Measurements from ENCODE around the gene NUDC. TPM values are rescaled to one million over a fixed set of nuclear protein-coding genes. Genes with fewer than 3 reads are reported as not detected.

Gene NUDC
- total RNA-seq = 29.1 and 39.5 TPM in 2 replicates

DNA sequence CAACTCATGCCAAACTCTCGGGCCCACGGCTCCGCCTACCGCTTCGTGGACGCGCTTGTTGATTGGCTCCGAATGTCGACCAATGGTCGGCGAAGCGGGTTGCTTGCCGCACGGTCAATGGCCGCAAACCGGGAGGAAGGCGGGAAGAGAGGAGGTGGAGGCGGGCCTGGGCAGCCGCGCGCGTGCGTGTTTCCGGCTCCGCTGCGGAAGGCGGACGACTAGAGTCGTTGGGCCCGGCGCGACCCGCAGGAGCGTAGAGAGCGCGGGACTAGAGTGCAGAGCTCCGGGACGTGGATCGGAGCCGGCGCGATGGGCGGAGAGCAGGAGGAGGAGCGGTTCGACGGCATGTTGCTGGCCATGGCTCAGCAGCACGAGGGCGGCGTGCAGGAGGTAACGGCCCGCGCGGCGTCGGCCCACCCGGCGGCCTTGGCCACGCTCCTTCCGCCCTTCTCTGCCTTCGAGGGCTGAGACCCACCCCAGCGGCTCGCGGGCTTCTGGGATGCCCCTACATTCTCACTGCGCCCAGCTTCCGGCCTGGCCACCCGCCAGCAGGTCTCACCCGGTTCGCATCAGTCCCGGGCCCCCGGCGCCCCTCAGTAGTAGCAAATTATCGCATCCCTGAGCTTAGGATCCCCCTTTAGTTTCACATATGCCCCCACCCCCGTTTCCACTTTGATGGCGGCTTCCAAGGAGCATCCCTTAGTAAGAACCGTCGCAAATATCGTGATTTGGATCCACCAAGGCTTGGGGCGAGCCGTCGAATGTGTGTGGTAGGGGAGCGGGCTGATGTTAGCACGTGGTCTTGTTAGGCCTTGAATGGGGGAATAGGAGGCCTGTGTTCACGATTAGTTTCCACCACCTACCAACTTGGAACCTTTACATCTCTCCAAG, at the start of gene NUDC:
Gene NUDC (plus strand): TSS at position 204 of the 891 bp plus-strand sequence. CDS start 106 bp downstream, at position 310.

DNA sequence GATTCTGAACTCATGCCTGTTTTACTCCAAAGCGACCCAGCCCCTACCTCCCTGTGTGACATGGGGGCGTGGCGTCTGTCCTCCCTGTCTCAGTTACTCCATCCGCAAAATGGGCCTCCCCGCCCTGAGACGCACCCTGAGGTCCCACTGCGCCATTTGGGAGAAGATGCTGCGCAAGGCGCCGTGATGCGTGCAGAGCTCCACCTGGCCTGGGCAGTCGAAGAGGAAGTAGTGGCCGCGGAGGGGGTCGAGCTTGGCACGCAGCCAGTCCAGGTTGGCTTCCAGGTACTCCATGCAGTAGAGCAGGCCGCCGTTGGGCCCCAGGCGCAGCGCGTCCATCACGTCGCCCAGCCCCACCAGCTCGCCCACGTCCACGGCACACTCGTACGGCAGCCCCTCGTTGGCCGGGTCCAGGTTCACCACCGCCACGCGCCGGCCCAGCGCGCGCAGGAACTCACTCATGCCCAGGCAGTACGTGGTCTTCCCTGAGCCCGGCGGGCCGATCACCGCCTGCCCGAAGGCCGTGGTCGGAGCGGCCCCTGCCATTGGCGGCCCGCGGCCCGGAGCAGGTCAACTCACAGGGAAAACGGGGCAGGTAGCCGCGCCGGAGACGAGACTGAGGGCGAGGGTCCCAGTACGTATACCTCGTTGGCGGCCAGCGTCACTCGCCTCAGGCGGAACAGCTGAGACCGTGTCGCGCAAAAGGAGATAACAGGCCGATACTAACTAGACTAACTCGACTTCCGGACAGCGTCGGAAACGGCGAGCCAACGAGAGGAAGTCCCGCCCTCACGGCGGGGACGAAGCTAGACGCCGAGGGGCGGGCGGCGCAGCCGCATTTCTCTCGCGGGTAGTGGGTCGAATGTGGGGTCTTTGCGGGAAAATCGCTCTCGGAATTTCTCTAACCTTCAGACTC, 31.7 kb upstream of the NUDC start, which contains the start of gene GPN2:
Gene GPN2 (minus strand): TSS at position 733 of the 916 bp plus-strand sequence. CDS start 187 bp downstream, at position 546.

DNA sequence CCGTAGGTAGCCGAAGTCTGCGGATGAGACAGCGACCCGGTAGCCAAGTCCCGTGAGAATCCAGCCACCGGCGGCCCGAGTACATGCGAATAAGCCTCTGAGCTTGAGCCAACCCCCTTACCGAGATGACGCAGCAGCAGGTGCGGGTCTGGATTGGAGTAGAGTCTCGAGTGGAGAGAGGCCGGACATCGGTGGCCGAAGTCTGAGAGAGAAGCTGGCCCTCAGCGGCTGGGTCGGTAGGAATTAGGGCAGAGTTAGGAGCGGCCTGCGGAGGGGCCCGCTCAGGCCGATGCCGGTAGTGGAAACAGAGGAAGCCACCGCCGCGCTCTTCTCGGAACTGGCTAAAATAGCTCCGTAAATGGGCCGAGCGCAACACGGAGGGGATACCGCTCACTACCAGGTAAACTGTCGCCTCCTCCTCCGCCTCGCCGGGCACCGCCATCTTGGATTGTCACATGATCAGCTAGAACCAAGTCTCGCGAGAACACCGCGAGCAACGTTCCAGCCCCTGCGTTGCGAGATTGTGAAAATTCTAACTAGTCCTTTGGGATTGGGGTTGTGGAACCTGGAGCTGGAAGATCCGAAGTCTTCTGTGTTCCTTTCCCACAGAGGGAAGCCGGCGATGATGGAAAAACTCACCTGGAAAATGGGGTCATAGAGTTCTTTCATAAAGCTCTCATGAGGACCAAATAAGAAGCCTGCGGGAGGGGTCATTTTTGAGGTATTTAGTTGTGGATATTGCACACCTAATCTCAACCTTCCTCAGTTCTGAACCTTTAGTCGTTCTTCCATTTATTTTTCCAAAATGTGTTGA, 21.3 kb upstream of the NUDC start, which contains the start of gene GPATCH3:
Gene GPATCH3 (minus strand): TSS at position 467 of the 814 bp plus-strand sequence. CDS start 25 bp downstream, at position 442.

GRCh38 chr1:26913754-26914619, 7.6 kb upstream of the NUDC start, which contains the start of gene NR0B2:
NR0B2 (minus strand) TSS chr1:26913975; CDS start chr1:26913940, 35 bp downstream.

DNA sequence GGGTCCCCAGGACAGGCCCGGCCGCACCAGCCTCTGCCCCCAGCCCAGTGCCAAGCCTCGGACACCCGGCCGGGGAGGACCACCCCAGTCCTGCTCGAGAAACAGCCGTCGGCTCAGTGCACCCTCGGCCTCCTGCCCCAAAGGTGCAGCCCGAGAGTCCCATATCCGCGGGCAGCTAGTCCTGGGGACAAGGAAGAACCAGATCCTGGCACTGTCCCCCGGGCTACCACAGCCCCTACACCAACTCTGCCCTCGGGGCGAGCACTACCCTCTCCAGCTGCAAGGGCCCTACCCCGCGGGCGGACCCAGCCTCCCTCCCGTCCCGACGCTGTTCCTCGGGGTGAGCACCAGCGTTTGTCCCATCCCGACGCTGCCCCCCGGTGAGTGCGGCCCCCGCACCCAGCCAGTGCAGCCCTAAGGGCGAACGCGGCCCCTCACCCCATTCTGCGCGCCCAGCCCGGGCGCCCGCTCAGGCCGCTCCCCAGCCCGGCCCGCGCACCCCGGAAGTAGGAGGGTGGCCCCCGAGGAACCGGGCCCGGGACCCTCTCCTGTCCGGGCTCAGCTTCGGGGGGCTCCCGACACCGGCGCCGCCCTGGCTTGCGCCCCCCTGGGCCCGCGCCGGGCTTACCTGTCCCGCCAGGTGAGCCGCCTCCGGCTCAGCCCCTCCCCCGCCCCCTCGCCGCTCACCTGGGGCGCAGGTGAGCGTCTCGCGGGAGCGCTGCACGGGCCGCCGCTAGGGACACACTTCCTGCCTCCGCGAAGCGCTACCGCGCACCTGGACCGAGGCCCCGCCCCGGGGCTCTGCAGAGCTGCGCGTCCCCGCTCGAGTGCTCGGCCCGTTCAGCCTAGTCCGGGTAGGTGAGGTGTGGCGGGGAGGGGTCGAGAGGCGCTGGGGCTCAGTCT, 38.4 kb downstream of the NUDC start, which contains the start of gene KDF1:
Gene KDF1 (minus strand): TSS at position 747 of the 903 bp plus-strand sequence. CDS start 8,088 bp downstream, outside the sequence.

GRCh38 chr1:26993237-26994019, 71.9 kb downstream of the NUDC start, which contains the start of gene TRNP1:
TRNP1 (plus strand) TSS chr1:26993692; CDS start chr1:26993787, 95 bp downstream.

Other genes with a start within 250 kb of the NUDC start
- 29.5 and 39.5 TPM in 2 replicates for gene ARID1A, start 225.7 kb upstream of the NUDC start, total RNA-seq
- 13.5 and 19.9 TPM in 2 replicates for gene PIGV, start 133.8 kb upstream of the NUDC start, total RNA-seq
- gene ZDHHC18, start 95.1 kb upstream of the NUDC start, total RNA-seq = 24.9 and 28.6 TPM in 2 replicates
- 0.44 and 1.0 TPM in 2 replicates for gene SFN, start 58.6 kb upstream of the NUDC start, total RNA-seq
- 10.5 and 10.9 TPM in 2 replicates for gene GPN2, start 31.5 kb upstream of the NUDC start, total RNA-seq
- gene GPATCH3, start 21.3 kb upstream of the NUDC start, total RNA-seq = 8.7 and 9.6 TPM in 2 replicates
- gene NR0B2, start 7.8 kb upstream of the NUDC start, total RNA-seq = not detected in 2 replicates
- not detected in 2 replicates for gene KDF1, start 38.7 kb downstream of the NUDC start, total RNA-seq
- gene TRNP1, start 71.9 kb downstream of the NUDC start, total RNA-seq = 8.8 and 51.4 TPM in 2 replicates
- gene TENT5B, start 91.1 kb downstream of the NUDC start, total RNA-seq = 1.1 and 4.9 TPM in 2 replicates
- gene SLC9A1, start 233.4 kb downstream of the NUDC start, total RNA-seq = 13.7 and 28.0 TPM in 2 replicates